Activated CD4-positive, CD25-positive, alpha-beta regulatory T cell treated with anti-CD3 and anti-CD28 coated beads, Interleukin-2, amount 50 U/mL, for 24 hours (primary cell): ENCODE results near the gene AOX1.
"Not testable (repeated sequence)": the region's sequence is repeated elsewhere in the genome, so short reads cannot be mapped to it uniquely, and the experiment has no call there.

Experiments
- ATAC-seq, 2 donors: fragments of 150-1000 bp; cut with Tn5 transposase; one replicate each; pipeline ENCODE4 v1.10.0; 2021; ENCODE audit warnings: mild to moderate bottlenecking in 1 of 2, moderate library complexity in 1 of 2

Gene AOX1

GRCh38 chr2:200703926-200704637 is 118.3 kb downstream of the AOX1 start:
- no peak for ATAC-seq

GRCh38 chr2:200705305-200706041 is 119.7 kb downstream of the AOX1 start:
- ATAC-seq = no peak

- no peak for ATAC-seq
These were observed 123.1 kb downstream of the AOX1 start for GRCh38 chr2:200708943-200709342.

- ATAC-seq = peak; percentile 96 to 97
These were observed 127.3 kb downstream of the AOX1 start for GRCh38 chr2:200713003-200713703.

GRCh38 chr2:200713704-200714064 is 127.9 kb downstream of the AOX1 start:
- no peak for ATAC-seq

GRCh38 chr2:200715014-200715413 is 129.2 kb downstream of the AOX1 start:
- not testable (repeated sequence) for ATAC-seq

- no peak for ATAC-seq
These were observed 130.6 kb downstream of the AOX1 start for GRCh38 chr2:200716386-200716785.
